ENCODE measurements around the gene CAPZB. TPM values are rescaled to one million over a fixed set of nuclear protein-coding genes. Genes with fewer than 3 reads are reported as not detected.

Gene CAPZB
- total and polyA plus RNA-seq, 10 donors: 139 to 386 (median 277) TPM

DNA sequence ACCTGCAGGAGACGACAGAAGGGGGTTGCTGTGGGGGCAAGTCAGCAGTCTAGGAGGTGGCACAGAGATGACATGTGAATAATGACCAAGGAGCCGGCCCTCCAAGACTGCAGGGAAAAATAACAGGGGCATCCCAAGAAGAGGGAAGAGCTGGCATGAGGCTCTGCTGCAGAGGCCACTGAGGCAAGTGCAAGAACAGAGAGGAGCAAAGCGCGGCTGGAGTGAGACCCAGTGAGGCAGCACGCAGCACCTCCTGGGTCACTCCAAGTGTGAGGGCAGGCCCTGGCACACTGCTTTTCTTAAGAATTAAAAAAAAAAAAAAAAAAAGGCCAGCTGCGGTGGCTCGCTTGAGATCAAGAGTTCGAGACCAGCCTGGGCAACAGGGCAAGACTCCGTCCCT lies 93.1 kb downstream of the CAPZB start:
- WGBS, 5 donors: 73 to 82% (median 81%) methylated on average over 9 of the region's 9 CpGs
- TF ChIP-seq POLR2AphosphoS5 (IDR thresholded peaks at IDR 0.05): no peak
- H3K36me3 ChIP-seq: peaks cover 0 to 31% (median 7%) of the 10 kb centered on the region in 6 donors
- DNase-seq: peak; percentile 61
- H3K4me1 ChIP-seq: peaks cover 42 to 93% (median 74%) of the 10 kb centered on the region in 6 donors
- no peak overlapping the region for H3K4me3 ChIP-seq
- H3K27me3 ChIP-seq (replicated peaks in 1 of 7): no peaks in the 10 kb centered on the region
- H3K9me3 ChIP-seq: no peaks in the 10 kb centered on the region
- intact Hi-C loops (cut with DNase I; ENCODE audit: low total_unique reads): loop anchor here (5.0 kb wide), 2 partner anchors 85 to 260 kb away; no protein-coding TSS in a partner anchor
- H3K27ac ChIP-seq: peak overlapping the region; percentile 42 to 85 (median 74)

DNA sequence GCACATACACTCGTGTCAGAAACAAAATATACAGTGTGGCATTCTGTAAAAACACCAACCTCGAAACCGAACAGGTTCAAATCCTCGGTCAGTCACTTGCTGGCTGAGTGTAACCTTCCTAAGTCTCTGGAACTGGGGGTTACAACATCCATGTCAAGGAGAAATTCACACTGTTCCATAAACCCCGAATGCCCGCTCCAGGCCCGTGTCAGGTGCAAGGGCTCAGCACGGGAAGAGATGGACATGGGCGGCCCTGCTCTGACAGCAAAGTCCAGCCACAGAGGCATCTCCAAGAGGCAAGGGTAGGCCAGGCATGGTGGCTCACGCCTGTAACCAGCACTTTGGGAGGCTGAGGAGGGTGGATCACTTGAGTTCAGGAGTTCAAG lies 93.8 kb downstream of the CAPZB start:
- Histone ChIP-seq H3K27me3 (replicated peaks in 1 of 7) (no peaks in the 10 kb centered on the region), H3K4me3 (peak overlapping the region in 3 of 8 donors; percentile 17 to 53 (median 27)), H3K9me3 (no peaks in the 10 kb centered on the region), H3K36me3 (peaks cover 0 to 32% (median 7%) of the 10 kb centered on the region in 6 donors), H3K27ac (peak overlapping the region; percentile 66 to 85 (median 74)), H3K4me1 (peaks cover 44 to 97% (median 79%) of the 10 kb centered on the region in 6 donors)
- 26 to 39% (median 31%) methylated on average over 10 of the region's 10 CpGs for WGBS, 5 donors
- intact Hi-C loops (cut with DNase I; ENCODE audit: low total_unique reads): loop anchor here (5.0 kb wide), 2 partner anchors 86 to 261 kb away; no protein-coding TSS in a partner anchor
- DNase-seq: peak; percentile 74
- TF ChIP-seq POLR2A (IDR thresholded peaks at IDR 0.05) (no peak), POLR2AphosphoS5 (IDR thresholded peaks at IDR 0.05) (no peak)
- TF ChIP-seq, protein P1, sequence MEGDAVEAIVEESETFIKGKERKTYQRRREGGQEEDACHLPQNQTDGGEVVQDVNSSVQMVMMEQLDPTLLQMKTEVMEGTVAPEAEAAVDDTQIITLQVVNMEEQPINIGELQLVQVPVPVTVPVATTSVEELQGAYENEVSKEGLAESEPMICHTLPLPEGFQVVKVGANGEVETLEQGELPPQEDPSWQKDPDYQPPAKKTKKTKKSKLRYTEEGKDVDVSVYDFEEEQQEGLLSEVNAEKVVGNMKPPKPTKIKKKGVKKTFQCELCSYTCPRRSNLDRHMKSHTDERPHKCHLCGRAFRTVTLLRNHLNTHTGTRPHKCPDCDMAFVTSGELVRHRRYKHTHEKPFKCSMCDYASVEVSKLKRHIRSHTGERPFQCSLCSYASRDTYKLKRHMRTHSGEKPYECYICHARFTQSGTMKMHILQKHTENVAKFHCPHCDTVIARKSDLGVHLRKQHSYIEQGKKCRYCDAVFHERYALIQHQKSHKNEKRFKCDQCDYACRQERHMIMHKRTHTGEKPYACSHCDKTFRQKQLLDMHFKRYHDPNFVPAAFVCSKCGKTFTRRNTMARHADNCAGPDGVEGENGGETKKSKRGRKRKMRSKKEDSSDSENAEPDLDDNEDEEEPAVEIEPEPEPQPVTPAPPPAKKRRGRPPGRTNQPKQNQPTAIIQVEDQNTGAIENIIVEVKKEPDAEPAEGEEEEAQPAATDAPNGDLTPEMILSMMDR (IDR thresholded peaks at IDR 0.05 in 8 of 11, conservative IDR thresholded peaks at IDR 0.05 in 3 of 11): peak in 2 of 11 experiments; percentile 12 to 22

DNA sequence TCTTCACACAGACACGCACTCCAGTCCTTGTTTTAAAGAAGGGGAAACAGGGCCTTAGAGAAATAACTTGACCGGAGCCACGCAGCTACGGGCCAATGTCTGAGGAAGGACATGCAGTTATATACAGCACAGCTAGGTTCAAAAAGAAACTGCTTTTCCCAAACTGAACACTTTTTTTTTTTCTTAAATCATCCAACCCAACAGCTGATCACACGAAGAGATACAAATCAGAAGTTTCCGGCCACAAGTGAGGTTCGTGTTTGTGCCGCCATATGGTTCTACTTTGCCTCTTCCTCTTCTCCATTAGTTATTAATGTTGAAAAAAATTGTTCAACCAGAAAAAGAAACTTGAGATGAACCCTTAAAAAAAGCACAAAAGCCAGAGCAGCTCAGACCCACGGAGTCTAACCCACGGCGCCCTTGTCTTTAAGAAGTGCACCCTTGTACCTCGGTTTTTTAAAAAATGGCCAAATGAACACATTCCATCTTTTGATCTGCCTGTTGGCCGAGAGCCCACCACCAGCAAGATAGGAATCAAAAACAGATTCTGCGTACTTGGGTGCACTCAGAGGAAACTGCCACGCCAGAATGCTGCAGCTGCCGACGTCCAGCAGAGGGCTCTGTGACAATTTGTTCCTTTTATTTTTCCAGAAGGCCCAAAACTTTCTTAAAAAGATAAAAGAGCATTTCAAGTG lies 94.3 kb downstream of the CAPZB start:
- peak overlapping the region; percentile 66 to 85 (median 74) for H3K27ac ChIP-seq
- H3K9me3 ChIP-seq: no peaks in the 10 kb centered on the region
- WGBS, 5 donors: 6 to 17% (median 12%) methylated on average over 17 of the region's 17 CpGs
- H3K27me3 ChIP-seq (replicated peaks in 1 of 7): no peaks in the 10 kb centered on the region
- peak; percentile 79 for DNase-seq
- intact Hi-C loops (cut with DNase I; ENCODE audit: low total_unique reads): loop anchor here (5.0 kb wide), 2 partner anchors 86 to 261 kb away; no protein-coding TSS in a partner anchor
- TF ChIP-seq, protein P1 (IDR thresholded peaks at IDR 0.05 in 8 of 11, conservative IDR thresholded peaks at IDR 0.05 in 3 of 11): peak; percentile 57 to 90 (median 80)
- TF ChIP-seq POLR2AphosphoS5 (IDR thresholded peaks at IDR 0.05): peak in 1 of 3 donors; percentile 44
- TF ChIP-seq POLR2A (IDR thresholded peaks at IDR 0.05): no peak
- peak overlapping the region in 3 of 8 donors; percentile 17 to 53 (median 27) for H3K4me3 ChIP-seq
- peaks cover 46 to 98% (median 81%) of the 10 kb centered on the region in 6 donors for H3K4me1 ChIP-seq
- H3K36me3 ChIP-seq: peaks cover 0 to 32% (median 6%) of the 10 kb centered on the region in 6 donors

DNA sequence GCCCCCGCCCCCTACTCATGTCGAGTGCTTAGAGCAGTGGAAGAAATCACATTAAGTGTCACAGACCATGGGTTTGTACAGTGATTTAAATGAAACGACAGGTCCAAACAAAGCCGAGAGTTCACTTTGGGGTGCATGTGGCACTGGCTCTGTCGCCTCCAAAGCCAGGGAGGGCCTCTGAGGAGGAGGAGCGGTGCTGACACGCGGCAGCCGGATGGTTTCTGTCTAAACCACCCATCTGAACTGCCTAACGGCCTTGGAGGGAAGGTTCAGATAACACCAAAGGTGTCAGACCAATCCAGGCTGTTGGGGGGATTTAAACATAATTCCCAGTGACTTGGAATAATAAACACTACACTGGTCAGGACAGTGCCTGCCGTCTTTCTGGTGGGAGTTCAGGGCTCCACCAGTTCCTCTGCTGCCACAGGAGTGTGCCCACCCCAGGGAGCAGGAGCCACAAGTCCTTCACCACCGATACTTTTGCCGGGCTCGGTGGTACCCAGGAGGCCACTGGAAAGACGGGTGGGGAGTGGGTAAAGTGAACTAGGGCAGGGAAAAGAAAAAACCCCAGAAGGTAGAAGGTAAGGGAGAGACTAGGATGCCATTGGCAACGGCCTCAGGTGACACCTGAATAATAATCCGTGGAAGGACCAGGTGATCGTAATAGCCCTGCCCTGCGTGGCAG lies 95.0 kb downstream of the CAPZB start:
- H3K27ac ChIP-seq: peak overlapping the region; percentile 66 to 85 (median 74)
- peaks cover 0 to 32% (median 5%) of the 10 kb centered on the region in 6 donors for H3K36me3 ChIP-seq
- peaks cover 46 to 99% (median 81%) of the 10 kb centered on the region in 6 donors for H3K4me1 ChIP-seq
- intact Hi-C loops (cut with DNase I; ENCODE audit: low total_unique reads): loop anchor here (5.0 kb wide), 2 partner anchors 87 to 262 kb away; no protein-coding TSS in a partner anchor
- H3K27me3 ChIP-seq (replicated peaks in 1 of 7): no peaks in the 10 kb centered on the region
- peak overlapping the region in 2 of 8 donors; percentile 17 to 53 for H3K4me3 ChIP-seq
- peak; percentile 63 for DNase-seq
- no peaks in the 10 kb centered on the region for H3K9me3 ChIP-seq
- TF ChIP-seq, protein P1 (IDR thresholded peaks at IDR 0.05 in 8 of 11, conservative IDR thresholded peaks at IDR 0.05 in 3 of 11): no peak
- TF ChIP-seq POLR2A (IDR thresholded peaks at IDR 0.05) (no peak), POLR2AphosphoS5 (IDR thresholded peaks at IDR 0.05) (no peak)
- WGBS, 5 donors: 67 to 75% (median 71%) methylated on average over 19 of the region's 19 CpGs

Data from spleen (tissue), 11 donors.